Nephron progenitor cell (in vitro differentiated cells): Measurements from ENCODE around the gene ZNF688.
A peak's percentile ranks its signal among the peaks of the same experiment; 100 is the strongest.
"Not testable (repeated sequence)": the region's sequence is repeated elsewhere in the genome, so short reads cannot be mapped to it uniquely, and the experiment has no call there.

Experiments used
- DNase-seq: peaks from one replicate; pipeline ENCODE4 v3.0.0; 2021
- H3K27ac Mint-ChIP-seq: 2 replicates; pipeline ENCODE4 v1.8.0; 2021; ENCODE audit warnings: mild to moderate bottlenecking, moderate library complexity, mixed read lengths
- H3K27me3 Mint-ChIP-seq: 2 replicates; pipeline ENCODE4 v1.8.0; 2021; ENCODE audit warnings: mild to moderate bottlenecking, low read depth, mixed read lengths; ENCODE audit not compliant: poor library complexity
- H3K36me3 Mint-ChIP-seq: 2 replicates; pipeline ENCODE4 v1.8.0; 2021; ENCODE audit warnings: low read depth, mixed read lengths
- H3K4me1 Mint-ChIP-seq: 2 replicates; pipeline ENCODE4 v1.8.0; 2021; ENCODE audit warnings: mixed read lengths
- H3K4me3 Mint-ChIP-seq: 2 replicates; pipeline ENCODE4 v1.8.0; 2021; ENCODE audit warnings: mild to moderate bottlenecking, moderate library complexity, mixed read lengths
- H3K9me3 Mint-ChIP-seq: 2 replicates; pipeline ENCODE4 v1.8.0; 2021; ENCODE audit warnings: mild to moderate bottlenecking, moderate library complexity, mixed read lengths
- TF ChIP-seq, protein P1 (sequence below): fragments of 200-600 bp; sonication (generic); IDR thresholded peaks from 2 replicates; pipeline ENCODE4 v1.5.0; 2021; ENCODE audit warnings: antibody characterized with exemption

Gene ZNF688

DNA sequence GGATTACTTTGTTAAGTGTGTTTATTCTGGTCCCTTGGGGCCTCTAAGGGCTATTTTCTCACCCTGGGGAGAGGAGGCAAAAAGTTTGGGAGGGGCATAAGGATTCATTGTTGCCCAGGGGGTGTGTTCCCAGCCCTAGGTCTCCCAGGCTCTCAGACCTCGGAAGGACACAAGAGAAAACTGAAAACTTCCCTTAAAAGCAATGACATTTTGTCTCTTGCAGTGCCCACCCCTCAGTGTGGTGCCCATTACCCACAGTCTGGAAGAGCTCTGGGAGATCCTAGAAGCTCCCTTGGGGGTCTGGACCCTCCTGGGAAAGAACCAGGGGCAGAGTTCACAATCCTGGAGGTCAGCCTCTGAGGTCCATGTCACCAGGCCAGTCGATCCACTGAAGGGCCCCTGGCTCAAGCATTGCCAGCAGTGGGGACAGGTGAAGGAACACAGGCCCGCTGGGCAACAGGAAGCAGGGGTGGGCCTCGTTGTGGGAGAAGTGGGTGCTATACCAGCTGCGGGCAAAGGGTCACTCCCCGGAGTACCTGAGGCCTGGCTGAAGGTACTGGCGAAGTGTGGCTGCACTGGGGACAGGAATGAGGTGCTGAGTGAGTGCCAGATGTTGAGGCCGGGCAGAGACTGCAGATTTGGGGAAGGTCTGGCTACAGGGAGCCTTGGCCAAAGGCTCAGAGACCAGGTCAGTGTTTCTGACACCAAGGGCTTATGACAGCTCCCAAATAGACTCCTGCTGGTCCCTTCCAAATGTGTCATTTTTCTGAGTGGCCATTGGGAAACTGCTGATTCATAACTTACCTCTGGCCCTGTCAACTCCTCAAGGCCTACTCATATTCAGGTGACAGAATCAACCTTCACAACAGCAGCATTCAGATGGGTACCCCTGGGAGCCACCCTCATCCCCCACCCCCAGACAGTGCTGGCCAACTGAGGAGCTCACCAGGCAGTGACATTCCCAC, 32.2 kb downstream of the ZNF688 start:
- Mint-ChIP-seq H3K4me3 (no peak overlapping the region), H3K4me1 (peaks cover 33% of the 10 kb centered on the region), H3K27ac (no peak overlapping the region), H3K9me3 (peaks cover 5% of the 10 kb centered on the region), H3K27me3 (peaks cover 3% of the 10 kb centered on the region), H3K36me3 (peaks cover 25% of the 10 kb centered on the region)
- TF ChIP-seq, protein P1, sequence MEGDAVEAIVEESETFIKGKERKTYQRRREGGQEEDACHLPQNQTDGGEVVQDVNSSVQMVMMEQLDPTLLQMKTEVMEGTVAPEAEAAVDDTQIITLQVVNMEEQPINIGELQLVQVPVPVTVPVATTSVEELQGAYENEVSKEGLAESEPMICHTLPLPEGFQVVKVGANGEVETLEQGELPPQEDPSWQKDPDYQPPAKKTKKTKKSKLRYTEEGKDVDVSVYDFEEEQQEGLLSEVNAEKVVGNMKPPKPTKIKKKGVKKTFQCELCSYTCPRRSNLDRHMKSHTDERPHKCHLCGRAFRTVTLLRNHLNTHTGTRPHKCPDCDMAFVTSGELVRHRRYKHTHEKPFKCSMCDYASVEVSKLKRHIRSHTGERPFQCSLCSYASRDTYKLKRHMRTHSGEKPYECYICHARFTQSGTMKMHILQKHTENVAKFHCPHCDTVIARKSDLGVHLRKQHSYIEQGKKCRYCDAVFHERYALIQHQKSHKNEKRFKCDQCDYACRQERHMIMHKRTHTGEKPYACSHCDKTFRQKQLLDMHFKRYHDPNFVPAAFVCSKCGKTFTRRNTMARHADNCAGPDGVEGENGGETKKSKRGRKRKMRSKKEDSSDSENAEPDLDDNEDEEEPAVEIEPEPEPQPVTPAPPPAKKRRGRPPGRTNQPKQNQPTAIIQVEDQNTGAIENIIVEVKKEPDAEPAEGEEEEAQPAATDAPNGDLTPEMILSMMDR: no peak
- DNase-seq: no peak

DNA sequence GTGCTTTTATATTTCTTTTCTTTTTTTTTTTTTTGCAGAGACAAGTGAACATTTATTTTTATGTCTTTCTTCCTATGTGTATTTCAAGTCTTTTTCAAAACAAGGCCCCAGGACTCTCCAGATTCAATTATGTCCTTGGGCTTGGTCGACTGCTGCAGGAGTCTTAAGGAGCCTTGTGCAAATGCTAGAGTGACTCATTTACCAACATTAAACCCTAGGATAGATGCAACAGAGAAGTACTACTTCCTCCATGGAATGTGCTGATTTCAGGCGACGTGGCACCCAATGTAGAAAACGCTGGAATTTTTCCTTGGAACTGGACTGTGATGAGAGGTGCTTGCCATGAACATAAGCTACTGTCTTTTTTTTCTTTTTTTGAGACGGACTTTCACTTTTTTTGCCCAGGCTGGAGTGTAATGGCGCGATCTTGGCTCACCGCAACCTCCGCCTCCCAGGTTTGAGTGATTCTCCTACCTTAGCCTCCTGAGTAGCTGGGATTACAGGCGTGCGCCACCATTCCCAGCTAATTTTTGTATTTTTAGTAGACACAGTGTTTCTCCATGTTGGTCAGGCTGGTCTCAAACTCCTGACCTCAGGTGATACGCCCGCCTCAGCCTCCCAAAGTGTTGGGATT, 35.0 kb downstream of the ZNF688 start:
- H3K36me3 Mint-ChIP-seq: peaks cover 27% of the 10 kb centered on the region
- H3K27ac Mint-ChIP-seq, H3K9me3 Mint-ChIP-seq, DNase-seq, H3K27me3 Mint-ChIP-seq: not testable (repeated sequence)
- H3K4me1 Mint-ChIP-seq: peaks cover 43% of the 10 kb centered on the region
- peak overlapping the region; percentile 92 for H3K4me3 Mint-ChIP-seq

DNA sequence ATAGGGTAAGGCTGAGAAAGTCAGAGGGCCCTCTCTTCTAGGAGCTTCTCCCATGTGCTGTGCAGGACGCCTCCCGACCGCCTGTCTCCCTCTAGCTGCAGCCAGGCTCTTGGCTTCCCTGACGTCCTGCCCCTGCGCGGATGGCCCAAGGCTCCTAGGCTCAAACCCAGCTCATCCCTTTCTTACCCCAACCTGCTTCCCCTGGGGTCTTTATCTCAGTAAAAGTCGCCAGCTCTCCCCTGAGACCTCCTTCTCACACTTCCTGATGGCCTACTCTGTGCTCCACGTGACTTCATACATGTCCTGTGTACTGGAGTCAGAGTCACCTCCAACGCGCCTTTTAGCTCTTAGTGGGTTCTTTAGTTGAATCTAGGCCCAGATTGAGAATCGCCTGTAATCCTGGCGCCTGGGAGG, 35.7 kb downstream of the ZNF688 start:
- no peak overlapping the region for H3K27ac Mint-ChIP-seq
- H3K36me3 Mint-ChIP-seq: peaks cover 34% of the 10 kb centered on the region
- H3K9me3 Mint-ChIP-seq: peaks cover 5% of the 10 kb centered on the region
- H3K27me3 Mint-ChIP-seq: peaks cover 3% of the 10 kb centered on the region
- TF ChIP-seq, protein P1: peak; percentile 26
- H3K4me3 Mint-ChIP-seq: peak overlapping the region; percentile 92
- peaks cover 43% of the 10 kb centered on the region for H3K4me1 Mint-ChIP-seq
- DNase-seq: peak; percentile 59

DNA sequence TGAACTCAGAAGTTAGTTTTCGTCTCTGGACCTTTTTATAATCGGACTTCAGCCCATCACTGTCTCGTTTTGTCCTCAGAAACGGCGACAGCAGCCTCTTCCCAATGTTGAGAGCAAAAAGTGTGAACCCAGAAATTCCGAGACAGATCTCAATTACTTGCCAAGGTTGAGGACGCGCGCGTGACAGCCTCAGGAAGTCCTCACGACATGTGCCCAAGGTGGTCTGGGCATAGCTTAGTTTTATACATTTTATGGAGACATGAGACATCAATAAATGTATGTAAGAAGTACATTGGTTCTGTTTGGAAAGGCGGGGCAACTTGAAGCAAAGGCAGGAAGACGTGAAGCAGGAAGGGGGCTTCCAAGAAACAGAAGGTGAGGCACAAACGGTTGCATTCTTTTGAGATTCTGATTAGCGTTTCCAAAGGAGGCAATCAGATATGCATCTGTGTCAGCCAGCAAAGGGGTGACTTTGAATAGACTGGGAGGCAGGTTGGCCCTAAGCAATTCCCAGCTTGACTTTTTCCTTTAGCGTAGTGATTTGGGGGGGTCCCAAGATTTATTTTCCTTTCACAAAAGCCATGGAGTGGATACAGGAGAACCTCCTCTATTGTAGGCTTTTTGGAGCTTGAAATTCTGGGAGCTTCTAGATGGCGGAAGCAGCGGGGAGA, 36.3 kb downstream of the ZNF688 start:
- peak overlapping the region; percentile 52 for H3K27ac Mint-ChIP-seq
- peak overlapping the region; percentile 92 for H3K4me3 Mint-ChIP-seq
- H3K27me3 Mint-ChIP-seq: peaks cover 3% of the 10 kb centered on the region
- peaks cover 5% of the 10 kb centered on the region for H3K9me3 Mint-ChIP-seq
- H3K36me3 Mint-ChIP-seq: peaks cover 39% of the 10 kb centered on the region
- TF ChIP-seq, protein P1: no peak
- peaks cover 43% of the 10 kb centered on the region for H3K4me1 Mint-ChIP-seq
- no peak for DNase-seq

DNA sequence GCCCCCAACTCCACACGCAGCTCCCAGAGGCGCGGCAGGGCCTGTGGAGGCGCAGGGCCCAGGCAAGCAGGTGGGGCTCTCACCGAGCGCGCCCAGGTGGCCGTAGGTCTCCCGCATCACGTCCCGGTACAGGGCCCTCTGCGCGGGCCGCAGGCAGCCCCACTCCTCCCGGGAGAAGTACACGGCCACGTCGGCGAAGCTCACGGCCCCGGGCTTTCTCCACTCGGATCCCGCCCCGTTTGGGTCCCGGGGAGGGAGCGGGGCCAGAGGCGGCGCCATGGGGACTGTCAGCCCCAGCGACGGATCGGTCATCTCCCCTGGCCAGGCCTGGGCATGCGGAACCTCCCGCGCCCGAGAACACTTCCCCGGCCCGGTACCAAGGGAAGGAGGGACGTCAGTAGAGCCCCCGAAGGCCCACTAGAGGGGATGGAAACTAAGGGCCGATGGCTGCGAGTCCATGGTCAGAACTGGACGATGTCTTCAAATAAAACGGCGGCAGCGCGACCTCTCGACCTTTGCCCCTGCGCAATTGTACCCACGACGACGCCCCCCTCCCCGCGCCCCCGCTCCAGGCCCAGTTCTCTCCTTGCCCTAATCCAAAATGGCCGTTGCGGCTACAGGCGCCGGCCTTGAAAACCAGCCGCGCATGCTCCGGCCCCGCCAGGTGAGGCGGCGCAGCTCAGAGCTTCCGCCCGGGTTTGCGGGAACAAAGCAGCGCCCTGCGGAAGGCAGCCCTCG, 37.0 kb downstream of the ZNF688 start, which contains the start of gene ZNF747:
TSS of gene ZNF747 (minus strand) at position 491 of the 738 bp plus-strand sequence. CDS start at position 312, 179 bp downstream.
- H3K4me1 Mint-ChIP-seq: peaks cover 43% of the 10 kb centered on the region
- TF ChIP-seq, protein P1: no peak
- peak; percentile 87 for DNase-seq
- peak within 1 kb of the TSS; percentile 52 for H3K27ac Mint-ChIP-seq
- H3K9me3 Mint-ChIP-seq: peaks cover 5% of the 10 kb centered on the region
- peak within 1 kb of the TSS; percentile 92 for H3K4me3 Mint-ChIP-seq
- H3K27me3 Mint-ChIP-seq: peaks cover 3% of the 10 kb centered on the region
- H3K36me3 Mint-ChIP-seq: peaks cover 40% of the 10 kb centered on the region
